Activated effector memory CD4-positive, alpha-beta T cell treated with anti-CD3 and anti-CD28 coated beads, Interleukin-2, amount 50 U/mL, for 16 hours (primary cell): ENCODE measurements around the gene SERTAD3.

ENCODE experiments used
- DNase-seq: peaks from one replicate; pipeline ENCODE4 v3.0.0-alpha.2; 2020

The SERTAD3 gene

GRCh38 chr19:40407714-40408597 is 36.2 kb downstream of the SERTAD3 start:
- DNase-seq: no peak

GRCh38 chr19:40403262-40403984 is 40.7 kb downstream of the SERTAD3 start:
- peak; percentile 89 for DNase-seq

GRCh38 chr19:40400559-40400958 is 43.6 kb downstream of the SERTAD3 start:
- DNase-seq: no peak

GRCh38 chr19:40398417-40399131 is 45.6 kb downstream of the SERTAD3 start:
- peak; percentile 81 for DNase-seq

GRCh38 chr19:40397568-40397906 is 46.6 kb downstream of the SERTAD3 start:
- no peak for DNase-seq

GRCh38 chr19:40396886-40397567 is 47.1 kb downstream of the SERTAD3 start:
- no peak for DNase-seq

GRCh38 chr19:40395956-40396355 is 48.2 kb downstream of the SERTAD3 start:
- DNase-seq: no peak

GRCh38 chr19:40394816-40395210 is 49.3 kb downstream of the SERTAD3 start:
- no peak for DNase-seq

- DNase-seq: no peak
Measured at GRCh38 chr19:40393894-40394815, 50.0 kb downstream of the SERTAD3 start.

- no peak for DNase-seq
Measured at GRCh38 chr19:40392894-40393517, 51.1 kb downstream of the SERTAD3 start.

GRCh38 chr19:40392123-40392522 is 52.0 kb downstream of the SERTAD3 start:
- DNase-seq: no peak
